Stimulated activated CD4-positive, alpha-beta T cell treated with anti-CD3 and anti-CD28 coated beads, Interleukin-1b, Interleukin-23, amount 100 ng/mL, for 48 hours (primary cell): ENCODE results near the gene ELOVL5.
A peak's percentile ranks its signal among the peaks of the same experiment; 100 is the strongest.
"Not testable (repeated sequence)": the region's sequence is repeated elsewhere in the genome, so short reads cannot be mapped to it uniquely, and the experiment has no call there.

ENCODE experiments used
- DNase-seq: peaks from one replicate; pipeline ENCODE4 v3.0.0-alpha.2; 2020

The ELOVL5 gene

DNA sequence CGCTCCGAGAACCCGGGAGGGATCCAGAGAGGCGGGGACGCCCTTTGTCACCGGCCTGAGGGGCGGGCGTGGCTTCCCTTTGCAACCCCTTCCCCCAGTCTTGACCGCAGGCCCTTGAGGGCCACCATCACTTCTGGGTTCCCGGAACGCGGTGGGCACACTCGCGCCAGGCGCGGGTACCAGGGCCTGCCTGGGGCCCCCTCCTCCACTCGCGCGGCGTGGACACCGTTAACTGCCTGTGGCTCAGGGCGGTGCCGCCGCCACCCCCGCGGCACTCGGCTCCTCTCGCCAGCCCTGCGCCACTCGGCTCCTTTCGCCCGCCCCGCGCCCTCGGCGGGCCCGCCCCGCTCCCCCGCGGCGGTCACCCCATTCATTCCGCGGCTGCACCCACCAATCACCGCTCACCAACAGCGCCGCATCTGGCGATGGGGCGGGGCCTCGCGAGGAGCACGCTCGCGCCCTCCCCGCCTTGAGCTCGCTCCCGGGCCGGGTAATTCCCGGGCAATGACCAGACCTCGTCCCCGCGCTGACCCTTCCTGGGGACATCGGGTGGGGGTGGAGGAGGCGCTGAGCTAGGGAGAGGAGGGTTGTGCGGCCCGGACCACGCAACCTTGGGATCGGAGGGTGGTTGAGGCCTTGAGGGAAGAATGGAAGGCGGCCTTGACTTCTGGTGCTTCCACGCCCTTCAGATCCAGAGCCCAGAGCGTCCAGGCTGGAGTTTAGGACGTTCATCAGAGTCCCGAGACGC lies 10.5 kb upstream of the ELOVL5 start:
- peak; percentile 91 for DNase-seq

DNA sequence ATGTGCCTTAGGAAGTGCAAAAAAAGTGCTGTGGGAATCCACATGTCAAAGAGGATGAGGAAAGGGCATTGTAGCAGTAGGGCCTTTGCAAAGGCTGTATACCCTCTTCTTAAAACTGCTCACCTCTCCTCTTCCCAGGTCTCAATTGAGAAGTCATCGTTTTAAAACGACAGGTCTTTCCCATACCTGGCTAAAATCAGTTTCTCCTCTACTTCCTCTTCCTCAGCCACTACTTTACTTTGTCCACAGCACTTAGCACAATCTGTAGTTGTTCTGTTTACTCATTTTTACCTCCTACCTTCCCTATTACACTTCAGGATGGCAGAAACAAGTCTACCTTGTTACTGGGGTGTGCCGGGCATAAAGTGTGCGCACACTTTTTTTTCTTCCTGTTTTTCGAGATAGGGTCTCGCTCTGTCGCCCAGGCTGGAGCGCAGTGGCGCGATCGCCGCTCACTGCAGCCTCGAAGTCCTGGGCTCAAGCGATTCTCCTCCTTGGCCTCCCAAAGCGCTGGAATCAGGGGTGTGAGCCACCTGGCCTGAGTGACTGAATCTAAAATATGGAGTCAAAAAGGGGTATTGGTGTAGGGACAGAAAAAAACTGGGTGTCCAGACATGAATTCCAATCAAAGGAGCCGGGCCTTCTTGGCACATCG lies 9.8 kb upstream of the ELOVL5 start:
- no peak for DNase-seq

DNA sequence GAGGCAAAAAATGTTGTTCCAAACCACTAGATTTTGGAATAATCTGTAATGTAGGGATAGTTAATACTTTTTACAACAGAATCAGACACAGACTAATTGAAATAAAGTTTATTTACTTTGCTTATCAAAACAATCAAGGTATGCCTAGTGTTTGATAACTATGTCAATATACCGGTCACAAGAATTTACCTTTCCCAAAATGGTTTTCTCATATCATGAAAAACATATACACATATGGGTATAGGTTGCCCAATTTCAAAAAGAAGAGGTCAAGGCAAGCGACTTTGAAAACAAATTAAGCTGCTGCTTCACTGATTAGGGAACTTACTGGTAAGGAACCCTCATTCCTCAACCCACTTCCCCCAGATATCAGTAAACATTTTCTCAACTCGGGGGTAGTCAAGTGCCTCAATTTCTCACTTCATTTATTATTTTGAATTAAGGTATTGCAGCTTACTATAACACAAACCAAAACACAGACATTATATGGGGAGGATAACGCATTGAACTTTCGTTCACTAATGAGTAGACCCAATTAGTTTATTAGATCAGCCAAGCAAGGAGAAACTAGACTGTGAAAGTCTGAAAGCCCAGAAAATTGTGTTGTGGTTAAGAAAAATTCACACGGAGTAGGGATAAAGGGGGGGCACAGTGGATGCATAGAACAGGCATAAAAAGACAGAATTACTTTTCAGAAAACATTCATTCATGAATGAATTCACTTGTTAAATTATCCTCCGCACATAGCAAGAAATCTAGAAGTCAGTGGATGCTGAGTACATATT lies 9.0 kb upstream of the ELOVL5 start:
- no peak for DNase-seq

GRCh38 chr6:53353624-53354023 lies 4.9 kb upstream of the ELOVL5 start:
- no peak for DNase-seq

- DNase-seq: no peak
Measured at GRCh38 chr6:53352360-53352759, 3.6 kb upstream of the ELOVL5 start.

GRCh38 chr6:53349209-53349693 lies 501 bp upstream of the ELOVL5 start:
- no peak for DNase-seq

- peak; percentile 56 for DNase-seq
Measured at GRCh38 chr6:53347921-53348370, 804 bp downstream of the ELOVL5 start.

- DNase-seq: no peak
Measured at GRCh38 chr6:53347250-53347920, 1.4 kb downstream of the ELOVL5 start.

DNA sequence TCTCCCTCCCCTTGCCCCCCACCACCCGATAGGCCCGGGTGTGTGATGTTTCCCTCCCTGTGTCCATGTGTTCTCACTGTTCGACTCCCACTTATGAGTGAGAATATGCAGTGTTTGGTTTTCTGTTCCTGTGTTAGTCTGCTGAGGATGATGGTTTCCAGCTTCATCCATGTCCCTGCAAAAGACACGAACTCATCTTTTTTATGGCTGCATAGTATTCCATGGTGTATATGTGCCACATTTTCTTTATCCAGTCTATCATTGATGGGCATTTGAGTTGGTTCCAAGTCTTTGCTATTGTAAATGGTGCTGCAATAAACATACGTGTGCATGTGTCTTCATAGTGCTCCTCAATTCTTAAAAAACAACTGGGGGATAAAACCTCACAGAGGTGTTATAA lies 2.7 kb downstream of the ELOVL5 start:
- not testable (repeated sequence) for DNase-seq

DNA sequence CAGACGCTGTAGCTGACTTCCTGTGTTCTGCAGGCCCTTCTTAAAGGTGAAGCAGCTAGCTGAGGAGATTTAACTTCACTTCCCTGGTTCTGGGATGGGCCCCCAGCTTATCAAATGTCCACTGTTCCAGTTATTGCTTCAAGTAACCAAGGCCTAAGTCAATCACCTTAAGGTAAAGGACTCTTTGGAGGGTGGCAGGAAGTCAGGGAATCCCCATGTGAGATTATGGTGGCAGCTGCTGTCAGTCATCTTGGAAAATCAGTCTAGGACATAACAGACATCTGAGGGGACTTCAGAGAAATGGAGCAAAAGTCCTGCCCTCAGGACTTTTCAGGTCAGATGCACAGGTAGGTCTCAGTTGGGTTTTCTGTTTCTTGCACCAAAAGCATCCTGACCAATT lies 3.8 kb downstream of the ELOVL5 start:
- no peak for DNase-seq

- DNase-seq: no peak
Measured at GRCh38 chr6:53343092-53343491, 5.7 kb downstream of the ELOVL5 start.

GRCh38 chr6:53342217-53342616 lies 6.5 kb downstream of the ELOVL5 start:
- DNase-seq: no peak

GRCh38 chr6:53340536-53340935 lies 8.2 kb downstream of the ELOVL5 start:
- DNase-seq: no peak

GRCh38 chr6:53339424-53339823 lies 9.3 kb downstream of the ELOVL5 start:
- DNase-seq: no peak

DNA sequence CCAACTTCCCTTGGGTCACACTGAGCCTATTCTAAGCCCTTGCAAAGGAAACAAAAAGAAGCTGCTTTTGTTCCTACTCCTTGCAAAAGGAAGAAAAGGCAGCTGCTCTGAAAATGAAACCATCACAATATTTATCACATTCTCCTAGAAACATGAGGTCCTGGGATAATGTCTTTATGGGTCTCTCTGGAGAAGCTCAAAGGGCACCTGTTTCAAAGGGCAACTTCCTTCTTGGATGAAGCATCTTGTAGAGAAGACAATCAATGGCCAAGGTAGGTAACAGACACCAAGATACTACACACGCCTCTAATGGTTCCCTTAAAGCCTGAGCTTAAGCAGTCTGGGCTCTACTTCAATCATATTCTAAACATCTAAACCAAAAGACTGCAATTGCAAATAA lies 10.4 kb downstream of the ELOVL5 start:
- no peak for DNase-seq

DNA sequence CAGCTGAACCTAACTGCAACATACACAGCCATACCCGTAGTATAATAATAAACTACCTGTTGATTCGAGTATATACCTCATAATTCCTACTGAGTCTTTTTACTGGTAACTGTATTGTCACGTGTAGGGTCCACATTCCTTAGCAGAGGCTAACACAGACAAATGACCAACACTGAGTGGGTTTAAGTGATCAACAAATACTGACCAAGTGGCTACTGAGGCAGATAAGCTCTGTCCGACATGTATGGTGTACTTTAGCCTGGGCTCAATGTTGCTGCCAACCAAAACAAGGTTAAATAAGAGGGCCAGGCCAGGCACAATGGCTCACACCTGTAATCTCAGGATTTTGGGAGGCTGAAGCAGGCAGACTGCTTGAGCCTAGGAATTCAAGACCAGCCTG lies 12.7 kb downstream of the ELOVL5 start:
- no peak for DNase-seq

- peak; percentile 68 for DNase-seq
Measured at GRCh38 chr6:53335224-53335994, 13.3 kb downstream of the ELOVL5 start.

- no peak for DNase-seq
Measured at GRCh38 chr6:53333439-53334408, 15.0 kb downstream of the ELOVL5 start.

DNA sequence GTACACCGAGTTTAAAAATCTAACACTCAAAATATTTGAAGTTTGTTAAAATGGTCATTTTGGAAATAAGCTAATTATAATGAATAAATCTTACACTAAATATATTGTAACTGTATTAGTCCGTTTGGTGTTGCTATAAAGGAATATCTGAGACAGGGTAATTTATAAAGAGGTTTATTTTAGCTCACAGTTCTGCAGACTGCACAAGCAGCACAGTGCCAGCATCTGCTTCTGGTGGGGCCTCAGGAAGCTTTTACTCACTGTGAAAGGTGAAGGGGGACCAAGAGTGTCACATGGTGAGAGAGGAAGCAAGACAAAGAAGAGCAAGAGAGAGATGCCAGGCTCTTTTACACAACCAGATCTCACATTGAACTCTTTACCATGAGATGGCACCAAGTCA lies 17.1 kb downstream of the ELOVL5 start:
- DNase-seq: no peak

DNA sequence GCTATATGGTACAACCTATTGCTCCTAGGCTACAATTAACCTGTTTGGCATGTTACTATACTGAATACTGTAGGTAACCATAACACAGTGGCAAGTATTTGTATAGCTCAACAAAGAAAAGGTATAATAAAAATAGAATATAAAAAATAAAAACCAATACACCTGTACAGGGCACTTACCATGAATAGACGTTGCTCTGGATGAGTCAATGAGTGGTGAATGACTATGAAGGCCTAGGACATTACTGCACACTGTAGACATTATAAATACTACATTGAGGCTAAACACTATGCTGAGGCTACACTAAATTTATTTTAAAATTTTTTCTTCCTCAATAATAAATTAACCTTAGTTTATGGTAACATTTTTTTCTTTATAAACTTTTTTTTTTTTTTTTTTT lies 18.6 kb downstream of the ELOVL5 start:
- no peak for DNase-seq

GRCh38 chr6:53328375-53328774 lies 20.4 kb downstream of the ELOVL5 start:
- DNase-seq: no peak
